Kidney epithelial cell (primary cell): ENCODE data around the gene PRAME. TPM values are rescaled to one million over a fixed set of nuclear protein-coding genes. Genes with fewer than 3 reads are reported as not detected.
"Not testable (repeated sequence)": the region's sequence is repeated elsewhere in the genome, so short reads cannot be mapped to it uniquely, and the experiment has no call there.

Source experiments
- DNase-seq: peaks from one replicate; pipeline ENCODE4 v3.0.0-alpha.2; 2010; ENCODE audit warnings: low read depth
- H3K27me3 ChIP-seq: 2 replicates; pipeline ENCODE4 v1.6.0; 2011; ENCODE audit warnings: low read length; ENCODE audit not compliant: control insufficient read depth, insufficient read depth
- H3K36me3 ChIP-seq: 2 replicates; pipeline ENCODE4 v1.5.1; 2011; ENCODE audit warnings: low read length; ENCODE audit not compliant: control insufficient read depth, insufficient read depth
- H3K4me3 ChIP-seq: 2 replicates; pipeline ENCODE4 v1.5.1; 2011; ENCODE audit warnings: low read depth, mild to moderate bottlenecking, control low read depth, low read length
- CTCF ChIP-seq: IDR thresholded peaks from 2 replicates; pipeline ENCODE4 v1.5.1; 2011; ENCODE audit warnings: mild to moderate bottlenecking, moderate library complexity, low read length, control low read depth, inconsistent platforms; ENCODE audit not compliant: insufficient read depth, poor library complexity, severe bottlenecking
- total RNA-seq: library from RNA; depleted of rRNA; stranded (reverse); fragments of >200 nt; gene quantifications from 2 replicates; pipeline ENCODE4 v1.2.3, GENCODE V29; 2015

Gene PRAME
- total RNA-seq, 1 donor from 2014 or later, result 3.8 TPM

DNA sequence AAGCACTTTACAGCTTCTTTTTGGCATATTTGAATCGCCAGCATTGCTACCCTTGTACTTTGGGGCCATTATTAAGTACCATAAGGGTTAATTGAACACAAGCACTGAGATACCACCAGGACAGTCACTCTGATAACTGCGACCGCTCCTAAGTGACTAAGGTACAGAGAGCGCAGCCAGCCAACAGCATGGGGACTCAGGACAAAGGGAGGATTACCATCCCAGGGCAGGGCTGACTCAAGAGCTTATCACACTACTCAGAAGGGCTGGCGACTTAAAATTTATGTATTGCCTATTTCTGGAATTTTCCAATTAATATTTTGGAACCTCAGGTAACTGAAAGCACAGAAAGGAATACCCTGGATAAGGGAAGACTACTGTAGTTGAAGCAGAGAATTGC, 39.5 kb downstream of the PRAME start:
- Histone ChIP-seq H3K4me3 (no peak overlapping the region), H3K27me3 (no peaks in the 10 kb centered on the region), H3K36me3 (no peaks in the 10 kb centered on the region)
- no peak for DNase-seq
- no peak for TF ChIP-seq CTCF

DNA sequence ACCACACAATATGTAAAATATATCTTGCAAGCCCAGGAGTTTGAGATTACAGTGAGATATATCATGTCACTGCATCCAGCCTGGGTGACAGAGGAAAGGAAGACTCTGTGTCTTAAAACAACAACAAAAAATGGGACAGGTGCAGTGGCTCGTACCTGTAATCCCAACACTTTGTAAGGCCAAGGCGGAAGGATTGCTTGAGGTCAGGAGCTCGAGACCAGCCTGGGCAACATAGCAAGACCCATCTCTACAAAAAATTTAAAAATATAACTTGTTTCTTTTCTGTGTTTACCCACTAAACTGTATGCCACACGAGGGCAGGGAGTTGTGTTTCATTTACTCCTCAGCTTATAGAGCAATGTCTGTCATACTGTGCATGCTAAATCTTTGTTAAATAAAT, 42.1 kb downstream of the PRAME start:
- TF ChIP-seq CTCF, result no peak
- H3K4me3 ChIP-seq, result no peak overlapping the region
- no peak for DNase-seq
- peaks cover 2% of the 10 kb centered on the region for H3K27me3 ChIP-seq
- H3K36me3 ChIP-seq, result no peaks in the 10 kb centered on the region

- no peak for TF ChIP-seq CTCF
Measured at GRCh38 chr22:22515890-22516289, 43.2 kb downstream of the PRAME start.

DNA sequence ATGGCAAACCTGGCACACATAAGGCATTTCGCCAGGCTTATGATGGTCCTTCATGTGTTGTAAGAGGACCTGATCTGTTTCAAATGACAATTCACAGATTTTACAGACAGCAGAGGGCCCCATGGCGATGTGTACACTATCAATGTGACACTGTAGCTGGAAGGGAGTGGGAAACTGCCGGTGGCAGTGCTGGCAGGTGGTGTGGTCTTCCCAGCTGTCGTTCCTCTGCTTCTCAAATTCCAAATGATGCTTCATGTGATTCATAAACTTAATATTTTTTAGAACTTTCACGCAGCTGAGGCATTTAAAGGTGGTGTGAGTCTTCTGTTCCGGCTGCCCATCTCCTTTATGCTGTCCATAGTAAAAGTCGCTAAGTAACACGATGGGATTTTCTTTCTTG, 44.6 kb downstream of the PRAME start:
- H3K36me3 ChIP-seq, H3K27me3 ChIP-seq, H3K4me3 ChIP-seq, DNase-seq: not testable (repeated sequence)

More at GRCh38 chr22:22515890-22516289, 43.2 kb downstream of the PRAME start:
- no peak for DNase-seq
- Histone ChIP-seq H3K36me3 (no peaks in the 10 kb centered on the region), H3K4me3 (no peak overlapping the region), H3K27me3 (peaks cover 2% of the 10 kb centered on the region)

DNA sequence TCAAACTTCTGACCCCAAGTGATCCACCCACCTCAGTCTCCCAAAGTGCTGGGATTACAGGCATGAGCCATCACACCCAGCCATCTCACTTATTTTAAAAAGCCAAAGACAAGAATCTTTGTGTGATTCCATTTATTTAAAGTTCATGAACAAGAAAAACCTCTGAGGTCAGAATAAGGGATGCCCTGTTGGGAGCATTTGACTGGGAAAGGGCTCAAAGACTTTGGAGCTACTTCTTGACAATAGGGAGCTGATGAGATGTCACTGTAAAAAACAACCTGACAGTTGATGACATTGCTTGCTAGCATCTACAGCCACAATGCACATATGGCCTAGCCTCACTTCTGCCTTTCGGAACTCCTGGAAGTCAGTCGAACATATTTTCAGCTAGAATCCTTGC, 45.4 kb downstream of the PRAME start:
- peaks cover 2% of the 10 kb centered on the region for H3K27me3 ChIP-seq
- no peaks in the 10 kb centered on the region for H3K36me3 ChIP-seq
- DNase-seq, result no peak
- no peak for TF ChIP-seq CTCF
- H3K4me3 ChIP-seq, result no peak overlapping the region

- peaks cover 2% of the 10 kb centered on the region for H3K27me3 ChIP-seq
- no peak for DNase-seq
- no peak for TF ChIP-seq CTCF
- H3K4me3 ChIP-seq, result no peak overlapping the region
- no peaks in the 10 kb centered on the region for H3K36me3 ChIP-seq
Measured at GRCh38 chr22:22512951-22513350, 46.1 kb downstream of the PRAME start.

GRCh38 chr22:22510833-22511232, 48.2 kb downstream of the PRAME start:
- not testable (repeated sequence) for DNase-seq, H3K36me3 ChIP-seq, H3K27me3 ChIP-seq, H3K4me3 ChIP-seq

GRCh38 chr22:22509912-22510311, 49.2 kb downstream of the PRAME start:
- DNase-seq, H3K36me3 ChIP-seq, H3K4me3 ChIP-seq, H3K27me3 ChIP-seq: not testable (repeated sequence)
